IgD-negative memory B cell (primary cell): Measurements from ENCODE around the gene C1orf50. TPM values are rescaled to one million over a fixed set of nuclear protein-coding genes. Genes with fewer than 3 reads are reported as not detected.
"Not testable (repeated sequence)": the region's sequence is repeated elsewhere in the genome, so short reads cannot be mapped to it uniquely, and the experiment has no call there.

ENCODE experiments used
- H3K27ac Mint-ChIP-seq, 3 donors: one replicate each; pipeline ENCODE4 v1.8.0; 2020 to 2022; ENCODE audit warnings: mild to moderate bottlenecking in 3 of 3, mixed read lengths in 3 of 3, moderate library complexity in 1 of 3
- H3K27me3 Mint-ChIP-seq: one replicate; pipeline ENCODE4 v1.8.0; 2021; ENCODE audit warnings: mixed read lengths
- H3K36me3 Mint-ChIP-seq: one replicate; pipeline ENCODE4 v1.8.0; 2020; ENCODE audit warnings: mild to moderate bottlenecking, mixed read lengths
- H3K4me1 Mint-ChIP-seq, 3 donors: one replicate each; pipeline ENCODE4 v1.8.0; 2020 to 2022; ENCODE audit warnings: mixed read lengths in 3 of 3, mild to moderate bottlenecking in 1 of 3
- H3K4me3 Mint-ChIP-seq, 4 donors: one replicate each; pipeline ENCODE4 v1.8.0; 2020 to 2022; ENCODE audit warnings: mild to moderate bottlenecking in 4 of 4, mixed read lengths in 4 of 4, moderate library complexity in 3 of 4
- H3K9me3 Mint-ChIP-seq, 3 donors: one replicate each; pipeline ENCODE4 v1.8.0; 2020 to 2021; ENCODE audit warnings: mixed read lengths in 3 of 3, mild to moderate bottlenecking in 1 of 3
- polyA plus RNA-seq: library from polyadenylated mRNA; unstranded; fragments of 300-500 nt; fragmentation: Illumina TruSeq; gene quantifications from one replicate; pipeline ENCODE4 v1.2.3, GENCODE V29; 2021

The C1orf50 gene
- polyA plus RNA-seq, 1 donor from 2014 or later, result 4.2 TPM

GRCh38 chr1:42746436-42747105, 20.5 kb upstream of the C1orf50 start:
- peak overlapping the region in 1 of 3 donors; percentile 35 for H3K27ac Mint-ChIP-seq
- peaks cover 0 to 1% (median 0%) of the 10 kb centered on the region in 3 donors for H3K9me3 Mint-ChIP-seq
- peaks cover 0 to 2% (median 0%) of the 10 kb centered on the region in 3 donors for H3K4me1 Mint-ChIP-seq
- H3K27me3 Mint-ChIP-seq, result no peaks in the 10 kb centered on the region
- H3K4me3 Mint-ChIP-seq, result no peak overlapping the region
- peaks cover 9% of the 10 kb centered on the region for H3K36me3 Mint-ChIP-seq

- Mint-ChIP-seq H3K4me1 (peaks cover 0 to 2% (median 0%) of the 10 kb centered on the region in 3 donors), H3K9me3 (peaks cover 0 to 5% (median 0%) of the 10 kb centered on the region in 3 donors), H3K36me3 (peaks cover 15% of the 10 kb centered on the region), H3K27ac (no peak overlapping the region), H3K4me3 (no peak overlapping the region), H3K27me3 (no peaks in the 10 kb centered on the region)
Observed at GRCh38 chr1:42747125-42747524, 19.9 kb upstream of the C1orf50 start.

- Mint-ChIP-seq H3K27me3 (no peaks in the 10 kb centered on the region), H3K27ac (peak overlapping the region in 1 of 3 donors; percentile 81), H3K9me3 (peaks cover 0 to 5% (median 0%) of the 10 kb centered on the region in 3 donors), H3K36me3 (peaks cover 20% of the 10 kb centered on the region), H3K4me3 (no peak overlapping the region), H3K4me1 (peaks cover 0 to 2% (median 0%) of the 10 kb centered on the region in 3 donors)
Observed at GRCh38 chr1:42748021-42748420, 19.0 kb upstream of the C1orf50 start.

GRCh38 chr1:42748461-42749410, 18.3 kb upstream of the C1orf50 start:
- Mint-ChIP-seq H3K9me3 (peaks cover 0 to 5% (median 0%) of the 10 kb centered on the region in 3 donors), H3K27ac (peak overlapping the region in 1 of 3 donors; percentile 81), H3K4me1 (peaks cover 0 to 2% (median 0%) of the 10 kb centered on the region in 3 donors), H3K27me3 (no peaks in the 10 kb centered on the region), H3K4me3 (no peak overlapping the region), H3K36me3 (peaks cover 23% of the 10 kb centered on the region)

GRCh38 chr1:42750041-42750440, 17.0 kb upstream of the C1orf50 start:
- Mint-ChIP-seq H3K4me1 (peaks cover 0 to 2% (median 0%) of the 10 kb centered on the region in 3 donors), H3K9me3 (peaks cover 0 to 5% (median 0%) of the 10 kb centered on the region in 3 donors), H3K27ac (no peak overlapping the region), H3K4me3 (no peak overlapping the region), H3K27me3 (no peaks in the 10 kb centered on the region), H3K36me3 (peaks cover 23% of the 10 kb centered on the region)

GRCh38 chr1:42751511-42752070, 15.5 kb upstream of the C1orf50 start:
- not testable (repeated sequence) for H3K4me3 Mint-ChIP-seq, H3K27ac Mint-ChIP-seq, H3K4me1 Mint-ChIP-seq, H3K27me3 Mint-ChIP-seq, H3K9me3 Mint-ChIP-seq
- H3K36me3 Mint-ChIP-seq, result peaks cover 25% of the 10 kb centered on the region

- H3K4me1 Mint-ChIP-seq, result peaks cover 2 to 7% (median 5%) of the 10 kb centered on the region in 3 donors
- no peaks in the 10 kb centered on the region for H3K27me3 Mint-ChIP-seq
- peaks cover 0 to 5% (median 0%) of the 10 kb centered on the region in 3 donors for H3K9me3 Mint-ChIP-seq
- H3K36me3 Mint-ChIP-seq, result peaks cover 28% of the 10 kb centered on the region
- H3K27ac Mint-ChIP-seq, result peak overlapping the region in 1 of 3 donors; percentile 36
- no peak overlapping the region for H3K4me3 Mint-ChIP-seq
Observed at GRCh38 chr1:42752284-42752683, 14.8 kb upstream of the C1orf50 start.

- Mint-ChIP-seq H3K9me3 (peaks cover 0 to 5% (median 0%) of the 10 kb centered on the region in 3 donors), H3K36me3 (peaks cover 28% of the 10 kb centered on the region), H3K27ac (no peak overlapping the region), H3K4me1 (peaks cover 2 to 7% (median 5%) of the 10 kb centered on the region in 3 donors), H3K27me3 (no peaks in the 10 kb centered on the region), H3K4me3 (no peak overlapping the region)
Observed at GRCh38 chr1:42753070-42753469, 14.0 kb upstream of the C1orf50 start.

- no peaks in the 10 kb centered on the region for H3K27me3 Mint-ChIP-seq
- peak overlapping the region in 1 of 4 donors; percentile 33 for H3K4me3 Mint-ChIP-seq
- H3K36me3 Mint-ChIP-seq, result peaks cover 13% of the 10 kb centered on the region
- peak overlapping the region in 1 of 3 donors; percentile 55 for H3K27ac Mint-ChIP-seq
- no peaks in the 10 kb centered on the region for H3K9me3 Mint-ChIP-seq
- H3K4me1 Mint-ChIP-seq, result peaks cover 7 to 14% (median 8%) of the 10 kb centered on the region in 3 donors
Observed at GRCh38 chr1:42756956-42757891, 9.8 kb upstream of the C1orf50 start.

GRCh38 chr1:42757892-42758275, 9.2 kb upstream of the C1orf50 start:
- Mint-ChIP-seq H3K4me3 (no peak overlapping the region), H3K9me3 (no peaks in the 10 kb centered on the region), H3K4me1 (peaks cover 7 to 14% (median 11%) of the 10 kb centered on the region in 3 donors), H3K27me3 (no peaks in the 10 kb centered on the region), H3K27ac (no peak overlapping the region), H3K36me3 (peaks cover 9% of the 10 kb centered on the region)

- peak overlapping the region in 1 of 4 donors; percentile 51 for H3K4me3 Mint-ChIP-seq
- no peaks in the 10 kb centered on the region for H3K9me3 Mint-ChIP-seq
- peaks cover 5% of the 10 kb centered on the region for H3K36me3 Mint-ChIP-seq
- peak overlapping the region in 1 of 3 donors; percentile 23 for H3K27ac Mint-ChIP-seq
- no peaks in the 10 kb centered on the region for H3K27me3 Mint-ChIP-seq
- peaks cover 8 to 14% (median 11%) of the 10 kb centered on the region in 3 donors for H3K4me1 Mint-ChIP-seq
Observed at GRCh38 chr1:42758641-42759040, 8.4 kb upstream of the C1orf50 start.

- H3K36me3 Mint-ChIP-seq, result peaks cover 5% of the 10 kb centered on the region
Observed at GRCh38 chr1:42759114-42759513, 7.9 kb upstream of the C1orf50 start.

GRCh38 chr1:42761567-42761966, 5.5 kb upstream of the C1orf50 start:
- H3K27me3 Mint-ChIP-seq, result no peaks in the 10 kb centered on the region
- no peak overlapping the region for H3K4me3 Mint-ChIP-seq
- H3K4me1 Mint-ChIP-seq, result peaks cover 10 to 14% (median 11%) of the 10 kb centered on the region in 3 donors
- peaks cover 3% of the 10 kb centered on the region for H3K36me3 Mint-ChIP-seq
- peak overlapping the region in 1 of 3 donors; percentile 69 for H3K27ac Mint-ChIP-seq
- no peaks in the 10 kb centered on the region for H3K9me3 Mint-ChIP-seq

More at GRCh38 chr1:42759114-42759513, 7.9 kb upstream of the C1orf50 start:
- Mint-ChIP-seq H3K4me1 (peaks cover 10 to 14% (median 11%) of the 10 kb centered on the region in 3 donors), H3K27ac (peak overlapping the region in 1 of 3 donors; percentile 23), H3K27me3 (no peaks in the 10 kb centered on the region), H3K4me3 (peak overlapping the region in 1 of 4 donors; percentile 27), H3K9me3 (no peaks in the 10 kb centered on the region)

GRCh38 chr1:42762269-42762668, 4.8 kb upstream of the C1orf50 start:
- Mint-ChIP-seq H3K9me3 (no peaks in the 10 kb centered on the region), H3K27me3 (no peaks in the 10 kb centered on the region), H3K4me1 (peaks cover 6 to 13% (median 9%) of the 10 kb centered on the region in 3 donors), H3K27ac (peak overlapping the region in 1 of 3 donors; percentile 69), H3K4me3 (no peak overlapping the region), H3K36me3 (no peaks in the 10 kb centered on the region)
